Measurements from ENCODE around the gene PTPRN2.

The PTPRN2 gene

DNA sequence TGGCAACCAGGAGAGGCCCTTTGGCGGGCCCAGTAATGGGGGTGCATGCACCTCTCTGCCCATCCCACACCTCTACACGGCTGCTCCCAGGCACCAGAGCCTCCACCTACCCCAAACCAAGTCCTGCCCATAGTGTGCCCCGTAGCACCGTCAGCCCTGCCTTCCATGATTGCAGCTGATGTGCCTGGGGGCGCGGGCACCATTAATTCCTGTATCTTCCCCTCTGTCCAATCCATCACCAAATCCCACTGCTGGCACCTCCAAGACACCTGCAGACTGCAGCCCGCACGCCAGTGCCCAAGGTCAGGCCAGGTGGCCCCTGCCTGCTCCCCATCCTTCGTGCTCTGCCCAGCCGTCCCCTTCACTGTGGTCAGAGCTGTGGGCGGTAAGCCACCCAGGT lies 533.0 kb downstream of the PTPRN2 start:
- TF ChIP-seq, protein P1, sequence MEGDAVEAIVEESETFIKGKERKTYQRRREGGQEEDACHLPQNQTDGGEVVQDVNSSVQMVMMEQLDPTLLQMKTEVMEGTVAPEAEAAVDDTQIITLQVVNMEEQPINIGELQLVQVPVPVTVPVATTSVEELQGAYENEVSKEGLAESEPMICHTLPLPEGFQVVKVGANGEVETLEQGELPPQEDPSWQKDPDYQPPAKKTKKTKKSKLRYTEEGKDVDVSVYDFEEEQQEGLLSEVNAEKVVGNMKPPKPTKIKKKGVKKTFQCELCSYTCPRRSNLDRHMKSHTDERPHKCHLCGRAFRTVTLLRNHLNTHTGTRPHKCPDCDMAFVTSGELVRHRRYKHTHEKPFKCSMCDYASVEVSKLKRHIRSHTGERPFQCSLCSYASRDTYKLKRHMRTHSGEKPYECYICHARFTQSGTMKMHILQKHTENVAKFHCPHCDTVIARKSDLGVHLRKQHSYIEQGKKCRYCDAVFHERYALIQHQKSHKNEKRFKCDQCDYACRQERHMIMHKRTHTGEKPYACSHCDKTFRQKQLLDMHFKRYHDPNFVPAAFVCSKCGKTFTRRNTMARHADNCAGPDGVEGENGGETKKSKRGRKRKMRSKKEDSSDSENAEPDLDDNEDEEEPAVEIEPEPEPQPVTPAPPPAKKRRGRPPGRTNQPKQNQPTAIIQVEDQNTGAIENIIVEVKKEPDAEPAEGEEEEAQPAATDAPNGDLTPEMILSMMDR (conservative IDR thresholded peaks at IDR 0.05; ENCODE audit: low read depth, low read length): no peak
- DNase-seq (ENCODE audit: low read depth): no peak
- no peak overlapping the region for H3K4me3 ChIP-seq (ENCODE audit: low read depth, low read length)

DNA sequence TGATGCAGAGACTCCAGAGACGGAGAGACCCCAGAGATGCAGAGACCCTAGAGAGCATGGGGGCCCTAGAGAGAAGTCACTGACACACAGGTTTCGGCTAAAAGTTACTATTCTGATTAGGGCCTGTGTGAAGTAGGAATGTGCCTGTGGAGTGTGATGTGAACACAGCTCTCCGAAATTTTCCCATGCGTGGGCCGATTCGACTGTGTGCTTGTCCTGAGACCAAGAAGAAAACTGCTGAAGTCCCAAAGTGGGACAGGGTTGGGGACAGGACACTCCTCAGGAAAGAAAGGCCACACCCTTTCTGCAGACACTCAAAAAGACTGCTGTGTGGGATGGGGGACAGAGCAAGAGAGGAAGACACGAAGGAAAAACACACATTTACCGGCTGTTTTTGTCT lies 533.5 kb downstream of the PTPRN2 start:
- no peak overlapping the region for H3K4me3 ChIP-seq (ENCODE audit: low read depth, low read length)
- TF ChIP-seq, protein P1 (conservative IDR thresholded peaks at IDR 0.05; ENCODE audit: low read depth, low read length): no peak
- DNase-seq (ENCODE audit: low read depth): no peak

DNA sequence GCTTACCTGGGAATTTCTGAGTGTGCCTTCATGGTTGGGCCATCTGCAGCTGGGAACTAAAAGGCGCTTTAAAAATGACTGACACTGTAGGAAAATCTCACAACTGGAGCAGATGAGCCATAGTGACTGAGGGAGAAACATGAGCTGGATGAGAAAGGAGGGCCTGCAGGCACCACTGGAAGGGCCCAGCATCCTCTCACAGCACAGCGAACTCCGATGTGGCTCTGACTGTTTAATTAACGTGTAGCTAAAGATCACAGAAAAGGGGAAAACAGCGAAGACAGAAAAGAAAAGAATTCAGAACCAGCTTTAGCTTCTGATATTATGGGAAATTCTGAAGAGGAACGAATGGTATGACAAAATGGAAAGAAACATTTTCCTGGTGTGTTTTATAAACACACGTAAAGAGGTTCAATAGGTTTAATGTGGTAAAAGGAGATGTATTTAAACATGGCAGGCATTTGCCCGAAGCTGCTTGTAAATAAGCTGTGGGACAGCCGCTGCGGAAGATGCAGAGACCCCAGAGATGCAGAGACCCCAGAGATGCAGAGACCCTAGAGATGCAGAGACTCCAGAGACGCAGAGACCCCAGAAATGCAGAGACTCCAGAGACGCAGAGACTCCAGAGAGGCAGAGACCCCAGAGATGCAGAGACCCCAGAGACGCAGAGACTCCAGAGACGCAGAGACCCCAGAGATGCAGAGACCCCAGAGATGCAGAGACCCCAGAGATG lies 534.3 kb downstream of the PTPRN2 start:
- no peak overlapping the region for H3K4me3 ChIP-seq (ENCODE audit: low read depth, low read length)
- no peak for DNase-seq (ENCODE audit: low read depth)
- TF ChIP-seq, protein P1 (conservative IDR thresholded peaks at IDR 0.05; ENCODE audit: low read depth, low read length): no peak

DNA sequence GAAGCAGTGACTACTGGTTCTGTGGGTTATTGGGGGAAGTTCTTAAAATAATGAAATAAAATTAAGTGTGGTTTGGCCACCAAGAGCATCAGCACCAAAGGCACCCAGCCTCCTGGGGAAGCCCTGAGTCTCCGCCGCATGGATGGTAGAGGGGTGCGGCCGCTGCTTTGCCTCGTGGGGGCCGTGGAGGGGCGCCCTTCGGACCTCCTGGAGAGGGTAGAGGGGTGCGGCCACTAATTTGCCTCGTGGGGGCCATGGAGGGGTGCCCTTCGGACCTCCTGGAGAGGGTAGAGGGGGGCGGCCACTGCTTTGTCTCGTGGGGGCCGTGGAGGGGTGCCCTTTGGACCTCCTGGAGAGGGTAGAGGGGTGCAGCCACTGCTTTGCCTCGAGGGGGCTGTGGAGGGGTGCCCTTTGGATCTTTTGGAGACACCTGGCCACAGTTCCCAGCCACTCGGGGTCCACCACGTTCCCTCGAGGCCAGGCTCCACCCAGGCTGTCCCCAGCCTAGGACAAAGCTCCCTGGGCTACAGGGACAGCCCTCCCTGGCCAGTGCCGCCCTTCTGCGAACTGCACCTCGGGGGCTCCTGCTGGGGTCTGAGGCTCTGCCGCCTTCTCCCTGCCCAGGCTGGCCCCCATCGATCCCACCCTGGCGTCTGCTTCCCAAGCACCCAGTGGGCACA lies 535.1 kb downstream of the PTPRN2 start:
- DNase-seq (ENCODE audit: low read depth): no peak

DNA sequence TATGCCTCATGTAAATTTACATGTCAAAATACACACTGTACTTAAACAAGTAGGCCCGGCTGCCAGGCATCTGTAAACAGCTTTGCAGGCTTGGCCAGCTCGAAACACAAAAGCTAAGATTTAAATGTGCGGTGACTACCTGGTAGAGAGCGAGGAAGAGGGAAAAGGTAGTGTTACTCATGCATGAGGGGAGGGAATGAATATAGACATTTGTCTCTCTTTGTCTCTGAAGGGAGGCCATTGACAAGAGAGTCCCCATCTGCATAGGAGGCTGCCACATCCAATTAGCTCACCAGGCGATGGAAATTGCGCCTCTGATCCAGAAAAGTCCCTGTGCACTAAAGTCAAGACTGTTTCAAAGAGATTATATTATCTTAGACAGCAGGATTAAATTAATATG lies 535.8 kb downstream of the PTPRN2 start:
- no peak for DNase-seq (ENCODE audit: low read depth)
- H3K4me3 ChIP-seq (ENCODE audit: low read depth, low read length): no peak overlapping the region
- TF ChIP-seq, protein P1 (conservative IDR thresholded peaks at IDR 0.05; ENCODE audit: low read depth, low read length): no peak

More for the DNA sequence above, 535.1 kb downstream of the PTPRN2 start:
- TF ChIP-seq, protein P1 (conservative IDR thresholded peaks at IDR 0.05; ENCODE audit: low read depth, low read length): no peak
- H3K4me3 ChIP-seq (ENCODE audit: low read depth, low read length): no peak overlapping the region

DNA sequence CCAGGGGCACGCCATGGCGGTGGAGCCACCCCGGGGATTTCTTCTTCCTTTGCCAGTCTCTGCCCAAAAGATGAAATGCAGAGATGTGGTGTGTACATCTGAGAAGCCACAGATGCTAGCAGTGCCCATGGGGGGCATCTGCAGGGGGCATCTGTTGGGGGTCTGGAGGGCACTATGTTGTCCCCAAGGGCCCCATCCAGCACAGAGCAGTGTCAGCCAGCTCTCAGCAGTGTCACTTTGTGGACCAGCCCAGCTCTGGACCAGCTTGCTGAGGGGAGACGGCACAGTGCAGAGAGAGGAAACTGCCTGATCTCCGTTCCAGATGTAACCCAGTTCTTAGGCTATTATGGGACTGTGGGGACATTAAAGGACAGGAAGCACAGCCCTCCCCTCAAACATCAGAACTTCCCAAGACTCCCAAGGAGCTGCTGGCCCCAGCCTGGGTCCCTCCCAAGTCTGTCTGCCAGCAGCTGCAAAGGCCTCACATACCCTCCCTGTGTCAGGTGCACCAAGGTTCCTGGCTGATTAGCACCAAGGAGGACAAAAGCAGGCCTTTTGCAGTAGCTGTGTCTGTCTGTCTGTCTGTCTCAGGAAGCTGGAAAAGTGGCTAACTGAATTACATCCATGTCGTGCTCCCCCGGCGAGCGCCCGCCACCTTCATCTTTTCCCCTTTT lies 536.5 kb downstream of the PTPRN2 start:
- TF ChIP-seq, protein P1 (conservative IDR thresholded peaks at IDR 0.05; ENCODE audit: low read depth, low read length): no peak
- no peak for DNase-seq (ENCODE audit: low read depth)

More for the DNA sequence above, 536.5 kb downstream of the PTPRN2 start:
- H3K4me3 ChIP-seq (ENCODE audit: low read depth, low read length): no peak overlapping the region

All from choroid plexus epithelial cell (primary cell).